ENCODE measurements around the gene CDRT4.

CDRT4 gene

DNA sequence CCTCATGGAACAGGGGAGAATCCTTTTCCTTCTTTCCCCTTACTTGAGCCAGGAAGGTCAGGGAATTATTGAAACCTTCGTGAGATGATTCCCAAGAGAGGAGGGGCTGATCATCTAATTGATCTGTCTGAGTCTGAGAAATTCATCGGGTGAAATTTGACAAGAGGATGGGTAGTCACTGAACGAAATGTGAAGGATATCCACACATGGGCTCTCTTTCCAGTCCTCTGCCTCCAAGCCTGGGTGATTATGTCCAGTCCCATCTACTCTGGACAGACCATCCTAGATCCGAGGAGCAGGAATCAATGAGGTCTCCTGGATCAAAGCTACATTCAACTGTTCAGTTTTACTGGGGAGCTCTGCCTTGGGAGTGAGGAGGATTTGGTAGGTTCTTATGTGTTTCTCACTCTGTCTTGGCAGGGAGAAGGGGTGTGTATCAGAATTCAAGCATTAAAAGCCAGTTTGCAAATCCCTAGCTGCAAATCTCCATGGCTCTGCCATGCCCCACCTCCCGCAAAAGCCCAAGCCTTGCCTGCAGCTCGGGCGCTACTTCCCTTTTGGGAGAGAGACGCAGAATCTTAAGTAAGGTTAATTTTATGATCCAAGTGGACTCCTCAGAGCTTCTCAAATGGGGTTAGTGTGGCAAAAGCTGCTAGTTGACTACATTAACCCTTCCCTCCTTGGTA, 78.9 kb downstream of the CDRT4 start:
- no peak for DNase-seq

- DNase-seq = no peak
These were observed 81.3 kb downstream of the CDRT4 start for GRCh38 chr17:15386083-15386482.
